Adrenal gland (tissue), 5 donors: ENCODE measurements around the gene PRR7.

Source experiments
- POLR2A ChIP-seq, 2 donors: fragments of 450-650 bp; IDR thresholded peaks; one replicate each; pipeline ENCODE4 v1.6.1; 2017; ENCODE audit warnings: antibody characterized with exemption in 2 of 2, mild to moderate bottlenecking in 2 of 2, moderate library complexity in 1 of 2
- TF ChIP-seq, protein P1 (sequence below), 6 experiments: fragments of 450-650 bp in 4 of 6; fragments of 200-600 bp in 2 of 6; sonication (generic) in 1 of 6; IDR thresholded peaks; 1 replicate in 5 of 6; 2 replicates in 1 of 6; pipeline versions ENCODE4 v1.5.1 to v1.8.0; 2016 to 2021; ENCODE audit warnings: antibody characterized with exemption in 6 of 6, mild to moderate bottlenecking in 2 of 6, moderate library complexity in 1 of 6
- donor health status: DM: no; HTN: no; CAD: no.

DNA sequence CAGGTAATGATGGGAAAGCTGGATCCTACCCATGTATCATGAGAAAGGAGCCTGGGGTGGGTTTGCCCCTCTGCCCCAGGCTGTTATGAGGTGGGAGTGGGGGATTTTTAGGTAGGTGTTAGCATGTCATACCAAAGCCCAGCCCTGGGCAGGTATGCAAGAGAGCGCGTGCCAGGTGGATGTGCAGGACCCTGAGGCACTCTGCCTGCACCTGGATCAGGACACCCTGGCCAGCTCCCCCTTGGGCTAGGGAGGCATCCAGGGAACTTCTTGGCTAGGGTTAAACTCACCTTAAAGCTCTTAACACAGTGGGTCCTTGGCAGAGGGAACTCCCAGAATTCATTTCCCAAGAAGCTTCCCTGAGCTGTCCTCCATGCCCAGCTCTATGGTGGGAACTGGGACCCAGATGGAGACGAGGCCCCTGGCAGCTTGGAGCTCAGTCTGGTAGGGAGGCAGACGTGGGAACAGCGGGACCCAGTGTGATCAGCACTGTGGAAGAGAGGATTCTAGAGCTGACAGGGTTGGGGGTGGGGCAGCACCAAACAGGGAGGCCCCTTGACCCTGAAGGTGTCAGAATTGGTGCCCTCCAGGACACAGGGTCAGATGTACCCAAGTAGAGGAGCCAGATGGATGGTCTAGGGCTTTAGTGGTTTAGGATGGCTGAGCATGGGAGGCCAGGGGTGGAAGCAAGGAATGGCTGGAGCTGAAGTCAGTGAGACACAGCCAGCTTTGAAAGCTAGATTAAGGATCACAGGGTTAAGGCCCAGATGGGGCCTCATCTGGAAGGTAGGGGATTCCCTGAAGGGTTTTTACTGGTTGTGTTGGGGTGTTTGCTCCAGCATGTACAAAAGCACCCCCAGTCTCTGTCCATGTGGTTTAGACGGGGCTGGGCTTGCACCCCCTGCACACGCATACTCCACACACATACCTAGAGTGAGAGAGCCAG, 2.2 kb upstream of the PRR7 start:
- no peak for TF ChIP-seq POLR2A (IDR thresholded peaks at IDR 0.05)
- TF ChIP-seq, protein P1, sequence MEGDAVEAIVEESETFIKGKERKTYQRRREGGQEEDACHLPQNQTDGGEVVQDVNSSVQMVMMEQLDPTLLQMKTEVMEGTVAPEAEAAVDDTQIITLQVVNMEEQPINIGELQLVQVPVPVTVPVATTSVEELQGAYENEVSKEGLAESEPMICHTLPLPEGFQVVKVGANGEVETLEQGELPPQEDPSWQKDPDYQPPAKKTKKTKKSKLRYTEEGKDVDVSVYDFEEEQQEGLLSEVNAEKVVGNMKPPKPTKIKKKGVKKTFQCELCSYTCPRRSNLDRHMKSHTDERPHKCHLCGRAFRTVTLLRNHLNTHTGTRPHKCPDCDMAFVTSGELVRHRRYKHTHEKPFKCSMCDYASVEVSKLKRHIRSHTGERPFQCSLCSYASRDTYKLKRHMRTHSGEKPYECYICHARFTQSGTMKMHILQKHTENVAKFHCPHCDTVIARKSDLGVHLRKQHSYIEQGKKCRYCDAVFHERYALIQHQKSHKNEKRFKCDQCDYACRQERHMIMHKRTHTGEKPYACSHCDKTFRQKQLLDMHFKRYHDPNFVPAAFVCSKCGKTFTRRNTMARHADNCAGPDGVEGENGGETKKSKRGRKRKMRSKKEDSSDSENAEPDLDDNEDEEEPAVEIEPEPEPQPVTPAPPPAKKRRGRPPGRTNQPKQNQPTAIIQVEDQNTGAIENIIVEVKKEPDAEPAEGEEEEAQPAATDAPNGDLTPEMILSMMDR (IDR thresholded peaks at IDR 0.05), result no peak
